Measurements from ENCODE around the gene MATR3. TPM values are rescaled to one million over a fixed set of nuclear protein-coding genes. Genes with fewer than 3 reads are reported as not detected.
A peak's percentile ranks its signal among the peaks of the same experiment; 100 is the strongest.

Gene MATR3
- total and polyA plus RNA-seq, 10 of the 15 experiments (the other 5 are each of a cell fraction or from before 2014, with no cell fraction given), result 134 to 401 (median 221) TPM

DNA sequence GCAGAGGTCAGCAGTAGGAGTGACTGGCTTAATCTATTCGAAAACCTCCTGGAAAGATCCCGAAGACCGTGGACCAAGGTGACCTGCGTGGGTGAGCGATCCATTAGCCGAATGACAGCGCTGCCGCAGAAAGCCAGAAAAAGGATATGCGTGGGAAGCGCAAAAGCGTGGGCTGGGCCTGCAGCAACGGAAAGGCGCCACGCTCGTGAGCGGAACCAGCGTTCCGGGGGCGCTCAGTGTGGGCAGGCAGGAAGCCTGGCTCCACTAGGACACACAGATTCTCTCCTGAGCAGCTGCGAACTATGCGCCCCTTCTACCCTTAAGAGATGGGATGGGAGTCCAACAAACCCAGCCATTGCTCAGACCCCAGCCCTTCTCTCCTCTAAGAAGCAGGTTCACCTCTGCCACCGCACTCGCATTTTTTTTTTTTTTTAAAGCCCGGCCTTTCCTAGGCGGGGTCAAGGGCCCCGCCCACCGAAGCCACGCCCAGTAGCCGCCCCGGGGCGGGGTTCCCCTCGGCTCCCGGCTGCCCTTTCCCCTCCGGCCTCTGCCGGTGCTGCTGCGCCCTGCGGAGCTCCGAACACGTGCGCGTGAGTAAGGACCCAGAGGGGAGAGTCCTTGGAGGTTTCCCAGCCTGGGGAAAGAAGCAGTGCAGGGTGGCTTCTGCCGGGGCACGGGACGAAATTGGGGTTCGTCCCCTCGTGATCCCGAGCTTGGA lies 19.8 kb upstream of the MATR3 start (continued):
- TF ChIP-seq IKZF1 (conservative IDR thresholded peaks at IDR 0.05) (peak; percentile 97), NRF1 (conservative IDR thresholded peaks at IDR 0.05; ENCODE audit: low read depth, low read length) (0 out of 2 replicates have a peak, but pooled peaks have one; percentile 6), RELA (IDR thresholded peaks at IDR 0.05; ENCODE audit: borderline replicate concordance, partially characterized antibody) (no peak), CHD1 (IDR thresholded peaks at IDR 0.05; ENCODE audit: low read depth, low read length) (no peak), RFX5 (IDR thresholded peaks at IDR 0.05; ENCODE audit: low read depth, low read length) (no peak), PAX5 (IDR thresholded peaks at IDR 0.05; ENCODE audit: borderline replicate concordance, low read depth, low read length) (peak; percentile 87), STAT1 (conservative IDR thresholded peaks at IDR 0.05) (no peak), SMAD1 (IDR thresholded peaks at IDR 0.05; ENCODE audit: low read depth, partially characterized antibody) (no peak), TCF12 (IDR thresholded peaks at IDR 0.05; ENCODE audit: low read depth, low read length) (0 out of 2 replicates have a peak, but pooled peaks have one; percentile 3), CBFB (IDR thresholded peaks at IDR 0.05; ENCODE audit: low read depth) (peak; percentile 71), RAD51 (IDR thresholded peaks at IDR 0.05) (no peak), TARDBP (IDR thresholded peaks at IDR 0.05; ENCODE audit: borderline replicate concordance) (no peak), CEBPB (IDR thresholded peaks at IDR 0.05; ENCODE audit: borderline replicate concordance in 1 of 2, low read depth in 2 of 2, low read length in 2 of 2) (no peak), FOS (IDR thresholded peaks at IDR 0.05; ENCODE audit: borderline replicate concordance, extremely low read depth, insufficient read length) (no peak)
- TF ChIP-seq, protein P1, sequence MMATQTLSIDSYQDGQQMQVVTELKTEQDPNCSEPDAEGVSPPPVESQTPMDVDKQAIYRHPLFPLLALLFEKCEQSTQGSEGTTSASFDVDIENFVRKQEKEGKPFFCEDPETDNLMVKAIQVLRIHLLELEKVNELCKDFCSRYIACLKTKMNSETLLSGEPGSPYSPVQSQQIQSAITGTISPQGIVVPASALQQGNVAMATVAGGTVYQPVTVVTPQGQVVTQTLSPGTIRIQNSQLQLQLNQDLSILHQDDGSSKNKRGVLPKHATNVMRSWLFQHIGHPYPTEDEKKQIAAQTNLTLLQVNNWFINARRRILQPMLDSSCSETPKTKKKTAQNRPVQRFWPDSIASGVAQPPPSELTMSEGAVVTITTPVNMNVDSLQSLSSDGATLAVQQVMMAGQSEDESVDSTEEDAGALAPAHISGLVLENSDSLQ (IDR thresholded peaks at IDR 0.05), result peak; percentile 35; the same call in 1 of the 2 replicates
- TF ChIP-seq, protein P2, sequence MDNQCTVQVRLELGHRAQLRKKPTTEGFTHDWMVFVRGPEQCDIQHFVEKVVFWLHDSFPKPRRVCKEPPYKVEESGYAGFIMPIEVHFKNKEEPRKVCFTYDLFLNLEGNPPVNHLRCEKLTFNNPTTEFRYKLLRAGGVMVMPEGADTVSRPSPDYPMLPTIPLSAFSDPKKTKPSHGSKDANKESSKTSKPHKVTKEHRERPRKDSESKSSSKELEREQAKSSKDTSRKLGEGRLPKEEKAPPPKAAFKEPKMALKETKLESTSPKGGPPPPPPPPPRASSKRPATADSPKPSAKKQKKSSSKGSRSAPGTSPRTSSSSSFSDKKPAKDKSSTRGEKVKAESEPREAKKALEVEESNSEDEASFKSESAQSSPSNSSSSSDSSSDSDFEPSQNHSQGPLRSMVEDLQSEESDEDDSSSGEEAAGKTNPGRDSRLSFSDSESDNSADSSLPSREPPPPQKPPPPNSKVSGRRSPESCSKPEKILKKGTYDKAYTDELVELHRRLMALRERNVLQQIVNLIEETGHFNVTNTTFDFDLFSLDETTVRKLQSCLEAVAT (IDR thresholded peaks at IDR 0.05), result peak; percentile 71; the same call in 1 of the 2 replicates
- TF ChIP-seq, protein P3, sequence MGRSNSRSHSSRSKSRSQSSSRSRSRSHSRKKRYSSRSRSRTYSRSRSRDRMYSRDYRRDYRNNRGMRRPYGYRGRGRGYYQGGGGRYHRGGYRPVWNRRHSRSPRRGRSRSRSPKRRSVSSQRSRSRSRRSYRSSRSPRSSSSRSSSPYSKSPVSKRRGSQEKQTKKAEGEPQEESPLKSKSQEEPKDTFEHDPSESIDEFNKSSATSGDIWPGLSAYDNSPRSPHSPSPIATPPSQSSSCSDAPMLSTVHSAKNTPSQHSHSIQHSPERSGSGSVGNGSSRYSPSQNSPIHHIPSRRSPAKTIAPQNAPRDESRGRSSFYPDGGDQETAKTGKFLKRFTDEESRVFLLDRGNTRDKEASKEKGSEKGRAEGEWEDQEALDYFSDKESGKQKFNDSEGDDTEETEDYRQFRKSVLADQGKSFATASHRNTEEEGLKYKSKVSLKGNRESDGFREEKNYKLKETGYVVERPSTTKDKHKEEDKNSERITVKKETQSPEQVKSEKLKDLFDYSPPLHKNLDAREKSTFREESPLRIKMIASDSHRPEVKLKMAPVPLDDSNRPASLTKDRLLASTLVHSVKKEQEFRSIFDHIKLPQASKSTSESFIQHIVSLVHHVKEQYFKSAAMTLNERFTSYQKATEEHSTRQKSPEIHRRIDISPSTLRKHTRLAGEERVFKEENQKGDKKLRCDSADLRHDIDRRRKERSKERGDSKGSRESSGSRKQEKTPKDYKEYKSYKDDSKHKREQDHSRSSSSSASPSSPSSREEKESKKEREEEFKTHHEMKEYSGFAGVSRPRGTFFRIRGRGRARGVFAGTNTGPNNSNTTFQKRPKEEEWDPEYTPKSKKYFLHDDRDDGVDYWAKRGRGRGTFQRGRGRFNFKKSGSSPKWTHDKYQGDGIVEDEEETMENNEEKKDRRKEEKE (IDR thresholded peaks at IDR 0.05), result no peak
- TF ChIP-seq, protein P4, sequence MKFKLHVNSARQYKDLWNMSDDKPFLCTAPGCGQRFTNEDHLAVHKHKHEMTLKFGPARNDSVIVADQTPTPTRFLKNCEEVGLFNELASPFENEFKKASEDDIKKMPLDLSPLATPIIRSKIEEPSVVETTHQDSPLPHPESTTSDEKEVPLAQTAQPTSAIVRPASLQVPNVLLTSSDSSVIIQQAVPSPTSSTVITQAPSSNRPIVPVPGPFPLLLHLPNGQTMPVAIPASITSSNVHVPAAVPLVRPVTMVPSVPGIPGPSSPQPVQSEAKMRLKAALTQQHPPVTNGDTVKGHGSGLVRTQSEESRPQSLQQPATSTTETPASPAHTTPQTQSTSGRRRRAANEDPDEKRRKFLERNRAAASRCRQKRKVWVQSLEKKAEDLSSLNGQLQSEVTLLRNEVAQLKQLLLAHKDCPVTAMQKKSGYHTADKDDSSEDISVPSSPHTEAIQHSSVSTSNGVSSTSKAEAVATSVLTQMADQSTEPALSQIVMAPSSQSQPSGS (IDR thresholded peaks at IDR 0.05; ENCODE audit: low read length), result peak; percentile 40; the same call in 1 of the 2 replicates
- TF ChIP-seq, protein P5, sequence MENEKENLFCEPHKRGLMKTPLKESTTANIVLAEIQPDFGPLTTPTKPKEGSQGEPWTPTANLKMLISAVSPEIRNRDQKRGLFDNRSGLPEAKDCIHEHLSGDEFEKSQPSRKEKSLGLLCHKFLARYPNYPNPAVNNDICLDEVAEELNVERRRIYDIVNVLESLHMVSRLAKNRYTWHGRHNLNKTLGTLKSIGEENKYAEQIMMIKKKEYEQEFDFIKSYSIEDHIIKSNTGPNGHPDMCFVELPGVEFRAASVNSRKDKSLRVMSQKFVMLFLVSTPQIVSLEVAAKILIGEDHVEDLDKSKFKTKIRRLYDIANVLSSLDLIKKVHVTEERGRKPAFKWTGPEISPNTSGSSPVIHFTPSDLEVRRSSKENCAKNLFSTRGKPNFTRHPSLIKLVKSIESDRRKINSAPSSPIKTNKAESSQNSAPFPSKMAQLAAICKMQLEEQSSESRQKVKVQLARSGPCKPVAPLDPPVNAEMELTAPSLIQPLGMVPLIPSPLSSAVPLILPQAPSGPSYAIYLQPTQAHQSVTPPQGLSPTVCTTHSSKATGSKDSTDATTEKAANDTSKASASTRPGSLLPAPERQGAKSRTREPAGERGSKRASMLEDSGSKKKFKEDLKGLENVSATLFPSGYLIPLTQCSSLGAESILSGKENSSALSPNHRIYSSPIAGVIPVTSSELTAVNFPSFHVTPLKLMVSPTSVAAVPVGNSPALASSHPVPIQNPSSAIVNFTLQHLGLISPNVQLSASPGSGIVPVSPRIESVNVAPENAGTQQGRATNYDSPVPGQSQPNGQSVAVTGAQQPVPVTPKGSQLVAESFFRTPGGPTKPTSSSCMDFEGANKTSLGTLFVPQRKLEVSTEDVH (IDR thresholded peaks at IDR 0.05; ENCODE audit: low read depth, partially characterized antibody), result no peak
